NCI-H187 (cell line): Measurements from ENCODE around the gene LRRC7.
"Not testable (repeated sequence)": the region's sequence is repeated elsewhere in the genome, so short reads cannot be mapped to it uniquely, and the experiment has no call there.

Experiments used
- DNase-seq, 2 experiments: peaks; one replicate each; lab custom pipeline; 2025; lab: John Stamatoyannopoulos, UW

LRRC7 gene

DNA sequence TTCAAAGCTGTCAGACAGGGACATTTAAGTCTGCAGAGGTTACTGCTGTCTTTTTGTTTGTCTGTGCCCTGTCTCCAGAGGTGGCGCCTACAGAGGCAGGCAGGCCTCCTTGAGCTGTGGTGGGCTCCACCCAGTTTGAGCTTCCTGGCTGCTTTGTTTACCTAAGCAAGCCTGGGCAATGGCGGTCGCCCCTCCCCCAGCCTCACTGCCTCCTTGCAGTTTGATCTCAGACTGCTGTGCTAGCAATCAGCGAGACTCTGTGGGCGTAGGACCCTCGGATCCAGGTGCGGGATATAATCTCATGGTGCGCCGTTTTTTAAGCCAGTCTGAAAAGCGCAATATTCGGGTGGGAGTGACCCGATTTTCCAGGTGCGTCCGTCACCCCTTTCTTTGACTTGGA, 320.3 kb downstream of the LRRC7 start:
- DNase-seq = not testable (repeated sequence)

- no peak for DNase-seq
Measured at GRCh38 chr1:69888657-69889056, 320.9 kb downstream of the LRRC7 start.

DNA sequence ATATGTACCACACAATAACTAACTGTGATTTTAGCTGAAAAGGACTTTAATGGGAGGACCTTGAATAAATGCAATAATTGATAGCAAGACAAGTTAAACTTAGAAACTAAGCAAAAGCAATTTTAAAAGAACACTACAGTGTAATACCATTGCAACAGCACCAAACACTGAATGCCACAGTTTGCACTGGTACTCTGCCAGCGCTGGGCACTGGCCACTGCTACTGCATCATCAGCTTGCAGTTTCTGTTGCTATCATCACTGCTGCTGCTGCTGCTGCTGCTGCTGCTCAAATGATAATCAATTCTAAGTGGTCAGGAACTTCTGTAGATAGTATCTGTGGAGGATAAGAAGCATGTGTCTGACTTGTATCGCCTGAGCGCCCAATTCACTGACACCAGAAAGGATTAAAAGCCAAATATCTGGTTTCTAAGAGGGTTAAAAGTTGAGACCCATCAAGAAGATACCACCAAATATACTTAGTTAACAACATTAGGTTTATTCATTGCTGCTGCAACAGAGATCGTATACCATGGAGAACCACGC, 330.8 kb downstream of the LRRC7 start:
- DNase-seq = no peak

DNA sequence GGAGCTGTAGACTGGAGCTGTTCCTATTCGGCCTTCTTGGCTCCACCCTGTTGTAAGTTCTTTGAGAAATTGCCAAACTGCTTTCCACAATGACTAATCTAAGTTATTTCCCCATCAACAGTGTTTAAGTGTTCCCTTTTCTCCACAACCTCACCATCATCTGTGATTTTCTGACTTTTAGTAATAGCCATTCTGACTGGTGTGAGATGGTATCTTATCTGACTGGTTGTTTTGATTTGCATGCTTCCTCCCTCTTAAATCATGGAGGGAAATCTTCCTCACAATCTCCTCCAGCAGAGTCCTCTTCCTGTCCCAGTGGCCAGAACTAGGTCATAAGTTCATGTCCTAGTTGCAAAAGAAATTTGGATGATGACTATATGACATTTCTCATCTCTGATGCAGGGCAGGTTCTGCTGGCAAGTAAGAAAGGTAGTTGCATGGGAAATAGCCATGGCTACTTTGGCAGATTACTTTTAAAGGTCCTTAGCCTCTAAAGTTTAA, 343.6 kb downstream of the LRRC7 start:
- no peak for DNase-seq

GRCh38 chr1:69913977-69914376, 346.3 kb downstream of the LRRC7 start:
- DNase-seq = no peak

DNA sequence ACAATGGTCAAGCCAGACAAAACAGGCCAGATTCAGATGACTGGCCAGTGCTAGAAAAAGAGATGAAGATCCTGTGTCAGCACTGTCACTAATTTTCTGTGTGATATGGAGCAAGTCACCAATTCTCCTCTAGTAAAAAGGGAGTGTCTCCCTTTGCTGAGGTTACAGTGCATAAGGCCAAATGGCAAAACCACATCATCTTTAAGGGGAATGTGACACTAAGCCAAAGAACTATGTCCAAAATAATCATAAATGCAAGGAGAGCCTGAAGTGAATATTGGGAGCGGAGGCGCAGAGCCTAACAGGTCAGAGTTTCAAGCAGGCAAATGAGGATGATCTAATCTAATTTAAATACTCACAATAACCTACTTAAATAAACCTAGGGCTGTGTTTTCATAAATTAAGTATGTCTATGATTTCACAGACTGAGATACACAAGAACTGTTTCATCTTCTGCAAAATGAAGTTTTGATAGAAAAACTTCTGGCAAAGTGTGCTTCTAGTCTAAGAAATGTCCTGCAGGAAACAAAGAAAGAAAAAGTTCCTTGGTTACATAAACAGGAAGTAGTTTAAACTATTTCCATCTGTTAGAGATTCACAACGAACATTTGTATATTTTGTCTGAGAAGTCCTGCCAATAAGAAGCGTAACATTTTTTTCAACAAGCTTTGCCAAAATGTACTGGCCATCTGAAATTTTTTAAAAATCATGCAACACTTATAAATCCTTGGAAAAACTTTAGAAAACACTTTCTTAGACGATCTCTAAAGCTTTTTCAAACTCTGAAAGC, 347.4 kb downstream of the LRRC7 start:
- no peak for DNase-seq

- DNase-seq = no peak
Measured at GRCh38 chr1:69919129-69919921, 351.6 kb downstream of the LRRC7 start.

DNA sequence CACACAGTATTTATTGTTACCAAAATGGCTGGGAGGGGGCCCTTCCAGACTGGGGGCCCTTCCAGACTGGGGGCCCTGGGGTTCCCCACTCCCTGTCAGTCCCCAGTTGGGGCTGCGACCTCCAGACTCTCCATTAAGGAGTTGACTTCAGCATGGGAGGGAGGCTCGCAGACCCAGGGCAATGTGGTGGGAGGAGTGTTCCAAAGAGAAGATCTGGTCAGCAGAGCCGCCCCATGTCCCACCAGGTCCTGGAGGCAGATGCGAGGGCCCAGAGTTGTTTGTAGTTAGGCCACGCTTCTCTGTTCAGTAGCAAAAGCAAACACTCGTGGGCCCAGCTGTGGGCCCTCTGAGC, 352.2 kb downstream of the LRRC7 start:
- no peak for DNase-seq

DNA sequence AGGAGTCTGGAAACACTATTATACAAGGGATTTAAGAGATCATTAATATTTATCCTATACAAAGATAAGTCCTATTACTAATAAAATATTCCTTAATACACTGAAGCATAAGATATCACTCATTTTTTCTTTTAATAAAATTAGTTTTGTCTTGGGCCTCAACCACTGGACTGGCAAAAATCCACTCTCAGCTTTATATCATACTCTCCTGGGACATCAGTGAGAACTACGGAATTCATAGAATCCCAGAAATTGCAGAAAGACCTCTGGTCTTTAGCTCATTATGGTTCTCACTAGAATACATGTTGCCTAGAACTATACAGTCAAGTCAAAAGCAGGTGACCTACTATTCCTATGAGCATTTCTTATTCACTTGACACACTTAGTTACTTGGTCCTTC, 352.7 kb downstream of the LRRC7 start:
- no peak for DNase-seq

DNA sequence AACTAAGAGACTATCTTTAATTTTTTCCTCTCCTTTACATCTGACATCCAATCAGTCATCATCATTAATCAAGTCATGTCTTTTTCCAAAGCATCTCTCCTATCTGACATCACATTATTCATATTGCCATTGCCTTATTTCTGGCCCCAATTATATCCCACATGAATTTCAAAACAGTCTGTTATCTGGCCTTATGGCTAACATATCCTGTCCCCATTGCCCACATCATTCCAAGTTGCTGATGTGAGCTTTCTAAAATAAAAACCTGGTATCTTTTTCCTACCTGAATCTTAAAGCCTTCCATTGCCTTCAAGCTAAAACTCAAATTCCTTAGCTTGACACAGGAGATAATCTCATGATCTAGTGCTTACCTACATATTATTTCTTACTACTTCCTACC, 353.8 kb downstream of the LRRC7 start:
- DNase-seq = no peak

DNA sequence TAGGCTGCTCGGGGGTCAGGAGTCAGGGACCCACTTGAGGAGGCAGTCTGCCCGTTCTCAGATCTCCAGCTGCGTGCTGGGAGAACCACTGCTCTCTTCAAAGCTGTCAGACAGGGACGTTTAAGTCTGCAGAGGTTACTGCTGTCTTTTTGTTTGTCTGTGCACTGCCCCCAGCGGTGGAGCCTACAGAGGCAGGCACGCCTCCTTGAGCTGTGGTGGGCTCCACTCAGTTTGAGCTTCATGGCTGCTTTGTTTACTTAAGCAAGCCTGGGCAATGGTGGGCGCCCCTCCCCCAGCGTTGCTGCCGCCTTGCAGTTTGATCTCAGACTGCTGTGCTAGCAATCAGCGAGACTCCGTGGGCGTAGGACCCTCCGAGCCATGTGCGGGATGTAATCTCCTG, 360.5 kb downstream of the LRRC7 start:
- not testable (repeated sequence) for DNase-seq

- DNase-seq = no peak
Measured at GRCh38 chr1:69929308-69930057, 361.8 kb downstream of the LRRC7 start.

DNA sequence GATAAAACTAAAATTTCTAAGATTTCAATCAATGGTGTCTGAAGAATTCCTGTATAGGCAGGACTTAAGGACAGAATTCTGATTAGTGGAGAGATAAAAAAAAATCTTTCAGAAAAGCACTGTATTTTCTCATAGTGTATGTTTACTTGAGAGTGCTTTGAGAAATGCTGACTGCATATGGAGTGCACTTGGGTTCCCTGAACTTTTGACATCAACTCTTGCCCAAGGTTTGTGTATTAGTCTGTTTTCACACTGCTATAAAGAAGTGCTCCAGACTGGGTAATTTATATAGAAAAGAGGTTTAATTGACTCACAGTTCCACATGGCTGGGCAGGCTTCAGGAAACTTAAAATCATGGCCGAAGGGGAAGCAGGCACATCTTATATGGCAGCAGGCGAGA, 362.7 kb downstream of the LRRC7 start:
- no peak for DNase-seq

DNA sequence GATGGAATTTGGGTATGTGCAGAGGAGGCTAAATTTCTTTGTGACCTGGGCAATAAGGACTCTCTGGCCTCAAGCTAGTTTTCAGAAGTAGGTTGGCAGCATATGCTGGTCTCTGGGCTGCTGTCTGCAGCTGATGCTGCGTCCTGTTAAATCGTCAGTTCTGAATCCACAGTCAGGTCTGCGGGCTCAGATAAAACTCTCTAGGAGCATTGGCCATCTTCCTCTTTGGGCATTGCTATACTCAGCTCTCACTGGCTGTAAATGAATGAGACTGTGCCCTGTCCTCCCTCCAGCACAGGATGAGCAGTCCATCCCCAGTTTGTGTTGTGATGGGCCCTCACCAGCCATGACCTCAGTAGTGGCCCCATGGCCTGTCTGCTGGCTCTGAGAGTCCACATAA, 365.0 kb downstream of the LRRC7 start:
- no peak for DNase-seq

- DNase-seq = no peak
Measured at GRCh38 chr1:69940231-69940630, 372.5 kb downstream of the LRRC7 start.

GRCh38 chr1:69940816-69941215, 373.1 kb downstream of the LRRC7 start:
- DNase-seq = no peak

DNA sequence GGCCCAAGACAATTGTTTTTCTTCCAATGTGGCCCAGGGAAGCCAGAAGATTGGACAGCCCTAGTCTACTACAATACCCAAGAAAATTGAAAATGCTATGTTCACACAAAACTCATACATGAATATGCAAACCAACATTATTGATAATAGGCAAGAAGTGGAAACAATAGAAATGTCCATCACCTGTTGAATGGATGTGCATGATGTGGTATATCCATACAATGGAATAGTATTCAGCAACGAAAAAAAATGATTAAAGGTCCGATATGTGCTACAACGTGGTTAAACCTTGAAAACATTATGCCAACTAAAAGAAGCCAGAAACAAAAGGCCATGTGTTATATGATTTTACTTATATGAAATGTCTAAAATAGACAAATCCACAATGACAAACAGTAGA, 375.3 kb downstream of the LRRC7 start:
- no peak for DNase-seq

GRCh38 chr1:69946935-69947334, 379.2 kb downstream of the LRRC7 start:
- DNase-seq = no peak

GRCh38 chr1:69947837-69948236, 380.1 kb downstream of the LRRC7 start:
- no peak for DNase-seq

DNA sequence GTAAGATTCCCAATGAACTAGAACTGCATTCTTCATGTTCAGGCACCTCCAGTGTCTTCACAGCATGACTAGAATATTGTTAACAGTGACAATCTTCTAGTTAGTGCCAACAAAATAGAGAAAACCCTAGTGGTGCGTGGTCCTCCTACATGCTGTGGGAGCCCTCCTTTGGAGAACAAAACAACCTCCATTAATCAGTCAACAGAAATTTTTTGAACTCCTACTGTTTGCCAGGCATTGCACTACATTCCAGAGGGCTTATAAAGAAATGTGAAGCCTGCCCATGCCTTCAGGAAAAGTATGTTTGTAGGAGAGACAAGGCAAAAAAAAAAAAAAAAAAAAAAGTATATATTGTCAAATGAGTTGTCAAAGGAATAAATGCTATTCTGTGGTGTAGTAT, 385.0 kb downstream of the LRRC7 start:
- no peak for DNase-seq

DNA sequence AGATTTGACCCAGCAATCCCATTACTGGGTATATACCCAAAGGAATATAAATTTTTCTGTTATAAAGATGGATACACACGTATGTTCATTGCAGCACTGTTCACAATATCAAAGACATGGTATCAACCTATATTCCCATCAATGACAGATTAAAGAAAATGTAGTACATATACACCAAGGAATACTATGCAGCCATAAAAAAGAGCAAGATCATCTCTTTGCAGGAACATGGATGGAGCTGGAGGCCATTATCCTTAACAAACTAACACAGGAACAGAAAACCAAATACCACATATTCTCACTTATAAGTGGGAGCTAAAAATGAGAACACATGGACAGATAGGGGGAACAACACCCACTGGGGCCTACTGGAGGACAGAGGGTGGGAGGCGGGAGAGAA, 394.7 kb downstream of the LRRC7 start:
- DNase-seq = not testable (repeated sequence)

DNA sequence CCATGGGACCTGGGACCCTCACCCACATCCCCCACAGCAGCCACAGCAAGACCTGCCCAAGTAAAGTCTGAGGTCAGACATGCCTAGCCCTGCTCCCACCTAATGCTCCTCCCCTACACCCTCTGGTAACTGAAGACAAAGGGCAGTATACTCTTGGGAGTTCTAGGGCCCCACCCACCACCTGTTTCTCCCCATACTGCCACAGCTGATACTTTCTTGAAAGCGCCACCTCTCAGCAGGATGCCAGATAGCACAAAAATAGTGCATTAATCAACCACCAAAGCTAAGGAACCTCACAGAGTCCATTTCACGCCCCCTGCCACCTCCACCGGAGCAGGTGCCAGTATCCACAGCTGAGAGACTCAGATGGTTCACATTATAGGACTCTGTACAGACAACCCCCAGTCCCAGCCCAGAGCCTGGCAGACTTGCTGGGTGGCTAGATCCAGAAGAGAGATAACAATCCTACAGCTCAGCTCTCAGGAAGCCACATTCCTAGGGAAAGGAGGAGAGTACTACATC, 399.6 kb downstream of the LRRC7 start:
- no peak for DNase-seq
